HG03060 (cell line): ENCODE measurements around the gene SUN2.

Source experiments
- ATAC-seq: cut with Tn5 transposase; IDR thresholded peaks from one replicate; pipeline ENCODE4 v1.9.1; 2021; ENCODE audit warnings: low read depth, moderate number of reproducible peaks; ENCODE audit not compliant: unreplicated experiment

SUN2 gene

DNA sequence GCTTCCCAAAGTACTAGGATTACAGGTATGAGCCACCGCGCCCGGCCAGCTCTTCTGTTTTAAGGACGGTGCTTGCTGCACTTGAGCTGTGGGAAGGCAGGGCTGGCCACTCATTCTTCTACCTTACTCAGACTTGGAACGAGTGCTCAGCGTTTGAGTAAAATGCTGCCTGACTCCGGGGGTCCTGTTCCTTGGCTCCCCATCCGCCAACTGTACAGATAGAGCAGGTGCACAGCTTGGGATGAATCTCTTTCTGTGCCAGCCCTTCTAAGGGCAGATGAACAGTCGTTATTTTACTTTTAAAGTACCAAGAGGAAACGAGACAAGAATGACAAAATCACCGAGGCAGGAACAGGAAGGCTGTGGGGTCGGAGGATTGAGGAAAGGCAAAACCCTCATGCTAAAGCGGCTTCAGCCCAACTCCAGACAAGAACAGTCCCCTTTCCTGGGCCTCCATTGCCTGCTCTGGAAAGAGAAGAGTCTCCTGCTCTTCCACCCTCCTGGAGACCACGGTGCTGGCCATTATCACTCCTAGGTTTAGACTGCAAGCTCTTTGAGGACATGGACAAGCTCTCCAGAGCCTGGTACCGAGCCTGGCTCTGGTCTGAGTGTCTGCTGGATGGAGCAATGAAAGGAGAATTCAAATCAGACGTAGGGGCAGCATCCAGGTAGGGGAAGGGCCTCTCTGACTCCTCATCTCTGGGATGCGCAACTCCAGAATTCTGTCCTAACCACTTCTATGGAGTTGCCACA lies 1.1 kb upstream of the SUN2 start:
- no peak for ATAC-seq

DNA sequence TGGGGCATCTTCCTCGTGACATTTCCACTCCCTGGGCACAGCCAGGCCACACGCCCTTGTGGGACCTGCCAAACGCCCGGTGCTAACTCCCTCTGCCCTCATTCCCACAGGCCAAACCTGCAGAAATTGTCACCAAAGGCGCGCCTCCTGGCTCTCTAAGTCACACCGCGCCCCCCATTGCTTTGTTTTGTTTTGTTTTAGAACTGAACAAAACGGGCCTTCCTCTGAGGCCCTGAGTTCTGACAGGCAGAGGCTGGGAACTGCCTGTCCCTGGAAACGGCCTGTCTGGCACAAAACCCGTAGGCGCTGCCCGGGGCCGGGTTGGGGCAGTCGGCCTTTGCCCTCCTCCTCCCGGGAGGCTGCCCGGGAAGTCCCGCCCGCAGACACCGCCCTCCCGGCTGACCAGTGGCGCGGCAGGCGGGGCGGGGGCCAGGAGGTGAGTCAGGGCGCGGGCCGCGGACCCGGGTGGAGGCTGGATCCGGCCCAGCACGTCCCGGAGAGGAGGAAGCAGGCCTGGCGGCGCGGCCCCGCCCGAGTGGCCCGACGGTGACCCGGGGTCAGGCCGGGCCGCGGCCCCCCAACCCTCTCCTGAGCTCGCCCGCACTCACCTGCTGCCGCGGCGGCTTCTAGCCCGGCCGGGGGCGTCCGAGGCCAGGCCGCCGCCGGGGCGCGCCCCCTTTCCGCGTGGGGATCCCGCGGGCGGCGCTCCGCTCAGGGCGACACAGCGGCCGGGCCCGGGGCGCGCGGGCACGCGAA lies 465 bp downstream of the SUN2 start:
- ATAC-seq = no peak

DNA sequence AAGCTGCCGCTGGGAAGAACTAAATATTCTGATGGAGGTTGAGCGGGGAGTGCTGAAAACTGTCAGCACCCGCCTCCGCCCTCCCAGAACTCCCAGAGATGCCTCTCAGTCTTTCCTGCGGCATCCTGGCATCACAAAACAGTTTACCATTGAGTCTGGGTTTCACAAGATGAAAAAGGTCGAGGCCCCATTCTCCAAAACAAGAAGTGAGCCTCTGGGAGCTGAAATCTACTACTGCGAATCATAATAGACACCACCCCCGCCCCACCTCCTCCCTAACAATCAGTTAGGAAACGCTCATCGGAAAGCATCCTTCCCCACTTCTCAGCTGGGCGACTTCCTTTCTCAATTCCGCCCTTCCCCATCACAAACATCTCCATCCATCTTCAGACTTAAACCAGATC lies 1.0 kb downstream of the SUN2 start:
- ATAC-seq = no peak

DNA sequence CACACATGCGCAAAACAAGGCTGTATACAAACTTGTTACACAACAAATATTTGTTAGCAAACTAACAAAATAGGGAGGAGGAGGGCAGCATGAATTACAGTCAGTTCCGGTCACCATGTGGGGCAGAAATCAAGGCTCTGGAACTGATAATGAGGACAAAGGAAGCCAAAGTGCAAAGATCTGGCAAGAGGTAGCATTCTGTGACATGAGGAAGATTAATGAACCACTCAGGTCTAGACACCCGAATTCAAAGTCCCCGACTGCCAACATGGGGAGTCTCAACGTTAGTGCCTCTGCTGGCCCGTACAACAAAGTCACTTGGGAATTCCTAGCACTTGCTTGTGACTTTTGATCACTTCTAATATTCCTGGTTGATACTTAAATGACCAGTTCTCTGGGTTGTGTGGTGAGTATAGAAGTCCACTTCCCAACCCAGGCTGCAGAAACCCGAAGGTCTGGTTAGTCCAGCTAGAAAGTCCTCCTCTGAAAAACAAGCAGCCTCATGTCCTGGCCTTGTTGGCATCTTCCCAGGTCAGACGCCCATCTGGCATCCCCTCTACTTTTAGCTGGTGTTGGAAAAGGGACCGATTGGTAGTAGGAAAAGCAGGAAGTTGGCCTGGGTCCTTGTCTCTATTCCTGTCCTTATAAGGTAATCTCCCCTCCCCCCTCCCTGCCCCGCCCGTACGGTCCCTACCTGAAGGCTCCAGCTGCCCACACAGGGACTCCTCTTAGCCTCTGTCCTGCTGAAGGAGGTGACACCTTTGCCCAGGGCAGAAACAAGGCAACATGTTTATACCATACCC lies 1.6 kb downstream of the SUN2 start:
- ATAC-seq = no peak

DNA sequence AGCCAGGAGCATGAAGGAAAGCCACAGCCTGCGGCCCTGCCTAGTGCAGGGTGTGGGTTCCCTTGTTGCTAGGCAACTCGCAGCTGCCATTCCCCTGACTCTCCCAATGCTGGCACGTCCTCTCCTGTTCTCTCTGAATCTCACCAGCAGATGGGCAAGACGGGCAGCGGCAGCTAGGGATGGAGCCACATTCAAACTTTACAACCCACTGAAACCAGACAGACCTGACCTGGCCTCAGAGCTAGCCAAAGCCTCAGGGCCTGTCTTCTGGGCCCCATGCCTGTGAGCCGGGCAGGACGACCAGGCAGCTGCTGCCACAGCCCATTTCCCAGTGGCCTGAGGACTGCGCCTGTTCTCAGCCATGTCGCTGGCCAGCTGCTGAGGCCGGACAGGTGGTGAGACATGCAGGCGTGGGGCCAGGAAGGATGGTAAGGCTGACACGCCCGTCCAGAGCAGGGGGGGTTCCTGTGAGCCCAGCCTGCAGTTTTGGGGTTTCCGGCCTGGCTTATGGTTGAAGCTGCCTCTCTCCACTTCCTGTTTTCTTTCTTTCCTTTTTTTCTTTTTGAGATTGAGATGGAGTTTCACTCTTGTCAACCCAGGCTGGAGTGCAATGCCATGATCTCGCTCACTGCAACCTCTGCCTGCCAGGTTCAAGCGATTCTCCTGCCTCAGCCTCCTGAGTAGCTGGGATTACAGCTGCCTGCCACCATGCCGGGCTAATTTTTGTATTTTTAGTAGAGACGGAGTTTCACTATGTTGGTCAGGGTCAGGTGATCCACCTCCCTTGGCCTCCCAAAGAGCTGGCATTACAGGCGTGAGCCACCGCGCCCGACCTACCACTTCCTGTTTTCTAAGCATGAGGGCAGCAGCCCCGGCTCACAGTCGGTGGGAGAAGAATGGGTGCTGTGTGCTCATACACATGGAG lies 4.1 kb downstream of the SUN2 start:
- no peak for ATAC-seq

DNA sequence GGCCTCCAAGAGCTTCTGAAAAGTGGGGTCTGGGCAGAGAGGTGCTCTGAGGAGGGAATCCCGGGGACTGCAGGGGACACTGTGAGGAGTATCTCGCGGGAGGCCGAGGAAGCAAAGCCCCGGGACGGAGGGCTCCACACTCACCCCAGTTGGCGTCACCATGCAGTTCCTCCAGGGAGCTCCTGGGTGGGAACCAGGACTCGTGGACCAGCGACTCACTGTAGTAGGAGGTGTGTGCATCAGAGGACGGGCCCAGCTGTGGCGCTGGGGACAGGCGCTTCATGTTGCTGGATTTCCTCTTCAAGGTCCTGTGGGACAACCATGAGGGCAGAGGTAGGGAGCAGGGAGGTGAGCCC lies 4.8 kb downstream of the SUN2 start:
- ATAC-seq = no peak

DNA sequence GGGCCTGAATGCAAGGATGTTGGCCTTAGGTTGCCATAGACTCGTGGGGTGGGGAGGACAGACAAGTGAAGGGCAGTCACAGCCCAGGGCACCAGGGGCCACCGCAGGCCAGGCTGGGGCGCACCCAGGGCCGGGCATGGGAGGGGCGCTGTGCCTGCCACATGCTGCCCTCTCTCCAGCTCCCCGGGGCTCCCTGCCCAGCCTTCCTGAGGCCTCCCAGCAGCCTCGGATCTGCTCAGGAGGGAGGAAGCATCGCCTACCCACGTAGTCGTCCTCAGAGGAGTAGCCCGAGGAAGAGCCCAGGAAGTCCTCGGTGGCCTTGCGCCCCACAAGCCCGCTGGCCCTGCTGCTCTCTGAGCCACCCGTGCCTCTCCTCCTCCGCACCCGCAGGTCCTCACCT lies 5.2 kb downstream of the SUN2 start:
- ATAC-seq = no peak

DNA sequence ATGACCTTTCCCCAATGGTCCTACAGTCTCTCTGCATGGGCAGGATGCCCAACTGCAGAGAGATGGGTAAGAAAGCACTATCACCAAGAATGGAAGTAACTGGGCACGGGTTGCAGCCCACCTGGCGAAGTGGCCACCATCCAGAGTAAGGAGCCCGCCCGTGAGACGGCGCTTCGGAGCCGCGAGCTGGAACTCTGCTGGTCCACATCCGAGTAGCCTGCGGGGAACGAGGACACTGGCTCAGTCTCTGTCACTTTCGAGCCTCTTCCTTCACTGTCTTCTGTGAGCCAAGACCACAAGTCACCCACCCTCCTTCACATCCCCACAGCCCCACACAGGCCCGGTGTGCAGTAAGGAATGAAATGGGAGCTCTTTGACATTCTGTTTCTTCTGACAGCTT lies 5.7 kb downstream of the SUN2 start:
- ATAC-seq = no peak

DNA sequence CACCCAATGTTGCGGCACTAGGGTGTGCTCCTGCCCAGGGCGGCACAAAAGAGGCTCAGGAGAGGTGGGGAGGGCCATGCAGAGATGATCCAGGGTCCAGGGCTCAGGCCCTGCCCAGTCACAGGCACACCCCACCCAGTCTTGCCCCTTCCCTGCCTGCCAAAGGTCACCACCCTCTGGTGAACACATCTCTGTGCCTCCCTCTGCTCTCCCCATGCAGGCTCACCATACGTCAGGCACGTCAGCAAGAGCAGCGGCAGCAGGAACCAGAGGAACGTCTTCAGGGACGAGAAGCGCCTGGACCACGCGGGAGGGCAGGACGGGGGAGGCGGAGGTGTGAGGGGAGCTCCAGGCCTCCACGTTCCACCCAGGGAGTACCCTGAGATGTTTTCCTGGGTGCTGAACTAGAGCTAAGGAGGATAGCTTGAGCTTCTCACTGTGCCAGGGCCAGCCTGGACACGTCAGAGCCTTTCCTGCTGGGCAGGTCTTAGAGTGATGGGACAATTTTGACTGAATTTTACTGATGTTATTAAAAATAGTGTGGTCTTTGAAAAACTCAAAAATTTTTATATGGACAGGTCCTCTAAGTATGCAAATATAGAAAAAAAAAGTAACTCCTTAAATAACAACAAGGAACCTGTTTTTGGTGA lies 7.2 kb downstream of the SUN2 start:
- no peak for ATAC-seq

DNA sequence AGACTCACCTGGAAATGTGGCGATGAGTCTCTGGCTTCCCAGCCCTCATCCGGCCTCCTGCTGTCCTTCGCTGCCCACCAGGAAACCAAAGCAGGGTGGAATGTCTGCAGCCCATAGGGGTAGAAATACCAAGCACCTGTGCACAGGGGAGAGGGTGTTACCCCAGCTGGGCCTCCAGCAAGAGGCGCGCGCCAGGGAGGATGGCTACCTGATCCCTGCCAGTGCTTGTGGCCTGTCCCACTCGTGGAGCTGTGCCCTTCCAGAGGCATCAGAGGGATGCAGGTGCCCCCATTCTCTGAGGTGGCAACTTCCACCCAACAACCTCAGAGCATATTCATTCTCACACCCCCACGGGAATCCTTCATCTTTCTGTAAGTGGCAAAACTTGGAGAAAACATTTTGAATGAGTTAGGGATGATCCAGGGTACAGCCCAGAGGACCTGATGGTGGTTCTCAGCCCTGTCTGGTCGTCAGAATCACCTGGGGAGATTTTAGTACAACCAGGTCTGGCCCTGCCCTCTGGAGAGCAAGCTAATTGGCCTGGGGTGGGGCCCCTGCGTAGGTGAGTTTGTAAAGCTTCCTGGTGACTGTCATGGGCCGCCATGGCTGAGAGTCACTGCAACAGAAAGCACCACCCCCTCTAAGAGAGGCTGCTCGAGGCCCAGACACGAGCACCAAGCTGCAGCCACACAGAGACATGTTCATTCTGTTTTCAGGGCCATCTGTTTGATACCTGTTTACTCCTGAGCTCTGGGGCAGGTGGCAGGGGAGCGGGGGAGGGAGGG lies 9.9 kb downstream of the SUN2 start:
- ATAC-seq = no peak

DNA sequence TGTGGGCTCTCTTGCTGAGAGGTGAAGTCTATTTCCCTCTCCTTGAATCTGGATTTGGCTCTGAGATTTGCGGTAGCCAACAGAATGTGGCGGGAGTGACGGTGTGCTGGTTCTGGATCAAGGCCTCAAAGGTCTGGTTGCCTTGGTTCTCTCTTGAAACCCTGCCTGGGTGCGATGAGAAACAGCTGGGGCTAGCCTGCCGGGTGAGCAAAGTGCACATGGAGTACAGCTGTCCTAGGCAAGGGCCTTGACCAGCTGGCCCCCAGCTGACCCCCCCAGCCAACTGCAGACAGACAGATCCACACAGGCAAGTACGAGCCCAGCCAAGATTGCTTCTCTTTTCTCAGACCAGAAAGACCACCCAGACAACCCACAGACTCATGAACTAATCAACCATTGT lies 10.8 kb downstream of the SUN2 start:
- ATAC-seq = no peak

DNA sequence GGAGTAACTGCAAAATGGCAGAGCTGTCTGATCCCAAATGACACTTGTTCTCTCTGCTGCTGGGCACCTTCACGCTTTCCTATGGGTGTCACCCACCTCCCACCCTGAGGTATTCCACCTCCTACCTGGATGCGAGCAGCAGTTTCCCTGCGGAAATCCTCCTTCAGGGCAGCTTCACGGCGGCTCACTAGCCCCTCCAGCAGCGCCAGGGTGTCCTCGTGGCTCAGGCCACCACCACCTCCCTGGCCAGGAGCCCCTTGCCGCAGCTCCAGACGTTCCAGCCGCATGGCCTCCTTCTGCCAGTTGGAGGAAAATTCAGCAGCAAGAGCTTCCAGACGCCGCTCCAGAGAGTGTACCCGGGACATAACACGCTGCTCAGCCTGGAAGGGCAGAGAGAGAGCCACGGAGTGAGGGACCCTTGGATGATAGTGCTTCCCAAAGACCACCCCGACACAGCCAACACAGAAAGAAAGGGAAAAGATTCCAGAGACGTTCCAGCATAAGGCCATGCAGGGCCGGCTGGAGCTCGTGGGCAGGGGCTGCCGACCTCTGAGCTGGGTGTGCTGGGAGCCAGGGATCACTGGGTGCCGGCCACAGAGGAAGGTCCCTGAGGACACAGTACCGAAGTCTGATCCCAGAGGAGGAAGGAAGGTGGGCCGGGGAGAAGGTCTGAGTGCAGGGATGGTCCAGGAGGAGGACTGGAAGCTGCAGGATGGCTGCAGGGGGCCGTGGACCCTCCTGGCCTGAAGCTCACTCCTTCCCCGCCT lies 13.4 kb downstream of the SUN2 start:
- ATAC-seq = no peak

DNA sequence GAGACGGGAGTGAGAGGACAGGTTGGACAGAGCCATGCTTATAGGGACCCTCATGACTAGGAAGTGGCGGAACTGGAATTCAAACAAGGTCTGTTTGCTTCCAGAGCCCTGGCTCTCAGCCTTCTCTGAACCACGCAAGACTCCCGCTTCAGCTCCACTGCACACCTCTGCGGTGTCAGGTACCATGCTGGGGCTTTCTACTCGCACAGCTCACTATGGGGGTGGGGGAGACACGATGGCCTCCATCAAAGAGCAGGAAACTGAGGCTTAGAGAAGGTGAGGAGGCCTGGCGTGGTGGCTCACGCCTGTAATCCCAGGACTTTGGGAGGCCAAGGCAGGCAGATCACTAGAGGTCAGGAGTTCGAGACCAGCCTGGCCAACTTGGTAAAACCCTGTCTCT lies 14.2 kb downstream of the SUN2 start:
- no peak for ATAC-seq

DNA sequence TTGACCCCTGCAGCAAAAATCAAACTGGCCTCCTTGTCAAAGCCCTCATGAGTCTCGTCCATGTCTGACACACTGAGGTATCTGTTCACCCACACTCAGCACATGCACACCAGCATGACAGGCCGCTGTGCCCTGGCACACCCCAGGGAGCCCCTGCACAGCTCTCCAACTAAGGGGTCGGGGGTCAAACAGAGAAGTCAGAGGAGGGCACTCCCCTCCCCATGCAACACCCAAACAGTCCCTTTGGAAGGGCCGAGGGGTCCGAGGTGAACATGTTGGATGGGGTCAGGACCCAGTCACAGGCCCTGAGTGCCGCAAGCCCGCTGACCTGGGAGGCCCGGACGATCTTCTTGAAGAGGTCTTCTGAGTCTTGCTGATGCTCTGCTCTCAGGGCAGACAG lies 14.6 kb downstream of the SUN2 start:
- ATAC-seq = no peak

DNA sequence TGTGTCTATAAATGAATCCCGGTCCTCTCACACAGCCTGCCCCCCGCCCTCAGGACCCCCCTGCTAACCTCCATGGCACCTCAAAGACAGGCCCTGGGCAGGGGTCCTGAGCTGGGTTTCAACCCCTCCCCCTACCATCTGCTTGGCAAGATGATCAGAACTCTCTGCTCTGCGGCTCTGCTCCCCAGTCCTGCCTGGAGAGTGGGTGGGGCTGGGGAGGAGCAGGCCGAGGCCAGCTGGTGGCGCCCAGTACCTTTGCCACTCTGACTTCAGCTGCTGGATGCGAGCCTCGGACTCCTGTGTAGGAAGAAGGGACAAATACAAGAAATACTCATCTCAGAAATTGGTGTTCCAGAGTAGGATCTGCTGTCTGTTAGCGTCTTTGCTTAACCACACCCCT lies 15.0 kb downstream of the SUN2 start:
- no peak for ATAC-seq

DNA sequence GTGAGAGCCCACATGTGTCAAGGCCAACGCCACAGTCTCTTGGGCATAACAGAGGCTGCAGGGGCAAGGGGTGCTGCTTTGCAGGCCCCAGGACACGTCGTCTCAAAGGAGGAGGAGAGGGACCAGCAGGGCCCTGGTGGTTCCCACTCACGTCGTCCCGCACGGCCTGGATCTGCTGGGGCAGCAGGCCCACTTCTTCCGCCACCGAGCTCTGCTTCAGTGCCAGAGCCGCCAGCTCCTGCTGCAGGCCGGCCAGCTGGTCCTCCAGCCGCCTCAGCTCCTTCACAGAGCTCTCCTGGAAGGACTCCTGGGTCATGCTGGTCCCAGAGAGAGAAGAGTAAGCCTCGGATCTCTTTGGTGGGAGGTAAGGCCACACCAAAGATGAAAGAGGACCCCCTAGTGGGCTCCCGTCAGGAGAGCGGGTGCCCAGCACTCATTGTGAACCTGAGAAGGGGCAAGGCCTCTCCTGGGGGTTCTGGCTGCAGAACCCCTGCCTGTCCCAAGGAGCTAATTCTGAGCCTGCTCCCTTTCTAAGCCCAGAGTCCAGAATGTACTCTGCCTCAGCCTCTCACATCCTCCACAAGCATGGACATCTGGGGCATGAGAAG lies 15.6 kb downstream of the SUN2 start:
- ATAC-seq = no peak

DNA sequence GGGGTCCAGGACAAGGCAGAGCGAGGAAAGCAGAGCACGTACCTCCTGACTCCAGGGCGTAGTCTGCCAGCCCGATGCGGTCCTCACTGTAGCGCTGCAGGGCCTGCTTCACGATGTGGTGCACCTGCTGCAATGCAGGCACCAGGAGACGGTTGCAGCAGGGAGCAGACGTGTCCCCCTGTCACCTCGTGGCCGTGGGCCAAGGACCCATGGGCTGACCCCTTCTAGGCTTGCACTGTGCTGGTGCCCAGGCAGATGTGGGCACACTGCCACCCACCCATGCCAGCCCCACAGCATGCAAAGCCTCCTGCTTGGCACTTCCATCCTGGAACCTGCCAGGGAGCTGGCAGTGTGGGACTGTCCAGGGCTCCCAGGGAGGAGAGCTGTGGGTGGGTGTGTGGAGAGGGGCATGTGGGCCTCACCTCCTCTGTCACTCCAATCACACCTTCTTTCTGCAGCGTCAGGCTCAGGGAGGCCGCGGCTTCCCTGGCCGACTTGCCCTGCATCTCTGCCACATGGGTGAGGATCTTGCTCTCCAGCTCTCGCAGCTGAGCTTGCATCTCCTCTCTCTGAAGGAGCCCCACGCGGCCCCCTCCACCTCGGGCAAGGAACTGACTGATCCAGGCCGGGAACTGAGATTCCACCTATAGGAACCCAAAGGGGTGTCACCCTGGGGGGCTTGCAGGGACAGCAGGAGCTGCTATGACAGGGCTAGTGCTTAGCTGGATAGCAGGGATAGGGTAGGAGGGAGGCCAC lies 16.3 kb downstream of the SUN2 start:
- no peak for ATAC-seq
